Esophagus squamous epithelium (tissue), 5 donors: ENCODE data around the gene MAN2A2. TPM values are rescaled to one million over a fixed set of nuclear protein-coding genes. Genes with fewer than 3 reads are reported as not detected.

ENCODE experiments used
- DNase-seq: peaks from one replicate; lab custom pipeline; 2025; lab: John Stamatoyannopoulos, UW
- H3K27ac ChIP-seq, 4 donors: fragments of 200-600 bp; sonication (generic); one replicate each; pipeline ENCODE4 v1.5.1; 2016 to 2019; ENCODE audit warnings: mild to moderate bottlenecking in 1 of 4
- H3K27me3 ChIP-seq, 4 donors: fragments of 200-600 bp; sonication (generic); 1 replicate in 3 of 4; 2 replicates in 1 of 4; pipeline versions ENCODE4 v1.5.1 to v1.6.0; 2017 to 2021; ENCODE audit warnings: antibody characterized with exemption in 1 of 4
- H3K36me3 ChIP-seq, 3 donors: fragments of 200-600 bp; sonication (generic); one replicate each; pipeline ENCODE4 v1.5.1; 2016 to 2019
- H3K4me1 ChIP-seq, 3 donors: fragments of 200-600 bp; sonication (generic); one replicate each; pipeline ENCODE4 v1.5.1; 2017 to 2019
- H3K4me3 ChIP-seq, 4 donors: fragments of 200-600 bp; sonication (generic); 1 replicate in 3 of 4; 2 replicates in 1 of 4; pipeline ENCODE4 v1.5.1; 2016 to 2019; ENCODE audit warnings: mild to moderate bottlenecking in 2 of 4, moderate library complexity in 1 of 4
- H3K9me3 ChIP-seq, 3 donors: fragments of 200-600 bp; sonication (generic); one replicate each; pipeline ENCODE4 v1.5.1; 2016 to 2019
- POLR2A ChIP-seq, 4 donors: fragments of 450-650 bp; IDR thresholded peaks; one replicate each; pipeline ENCODE4 v1.6.1; 2017; ENCODE audit warnings: antibody characterized with exemption in 4 of 4, mild to moderate bottlenecking in 4 of 4, moderate library complexity in 3 of 4
- WGBS, 2 donors: methylation state at CpG; one replicate each; pipeline ENCODE4 v1.1.5; 2018; 5-methylcytosine and 5-hydroxymethylcytosine counted together
- intact Hi-C: fragments of 100-400 bp; cut with DNase I; formaldehyde crosslinking; loops from one replicate; pipeline ENCODE4 v1.15.0; 2022
- total RNA-seq, 4 donors: library from RNA; depleted of rRNA; stranded (reverse); fragments of >200 nt; gene quantifications; one replicate each; pipeline ENCODE4 v1.1.0, GENCODE V29; 2016
- TF ChIP-seq, protein P1 (sequence below), 6 experiments: fragments of 450-650 bp in 4 of 6; fragments of 200-600 bp in 2 of 6; sonication (generic) in 2 of 6; IDR thresholded peaks; one replicate each; pipeline ENCODE4 v1.5.1; 2016 to 2019; ENCODE audit warnings: antibody characterized with exemption in 6 of 6, mild to moderate bottlenecking in 4 of 6, moderate library complexity in 4 of 6
- donor health status: DM: yes; HTN: yes; CAD: no.

Gene MAN2A2
- total RNA-seq, 4 donors from 2014 or later = 9.9 to 25.2 (median 12.1) TPM

DNA sequence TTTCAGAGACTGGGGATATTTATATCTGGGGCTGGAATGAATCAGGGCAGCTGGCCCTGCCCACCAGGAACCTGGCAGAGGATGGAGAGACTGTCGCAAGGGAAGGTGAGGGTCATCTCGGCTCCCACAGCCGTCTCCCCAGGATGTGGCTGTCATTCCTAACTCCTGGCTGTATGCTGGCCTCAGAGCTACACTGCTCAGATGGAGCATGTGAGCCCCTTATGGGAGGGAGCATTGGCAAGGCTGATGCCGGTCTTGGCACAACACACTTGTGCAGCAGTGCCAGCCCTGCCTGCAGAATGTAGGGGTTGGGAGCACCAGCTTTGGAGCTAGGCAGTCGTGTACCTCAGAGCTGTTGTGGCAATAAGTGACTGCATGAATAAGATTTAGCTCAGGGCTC lies 56.8 kb downstream of the MAN2A2 start:
- no peak for TF ChIP-seq POLR2A (IDR thresholded peaks at IDR 0.05)
- TF ChIP-seq, protein P1, sequence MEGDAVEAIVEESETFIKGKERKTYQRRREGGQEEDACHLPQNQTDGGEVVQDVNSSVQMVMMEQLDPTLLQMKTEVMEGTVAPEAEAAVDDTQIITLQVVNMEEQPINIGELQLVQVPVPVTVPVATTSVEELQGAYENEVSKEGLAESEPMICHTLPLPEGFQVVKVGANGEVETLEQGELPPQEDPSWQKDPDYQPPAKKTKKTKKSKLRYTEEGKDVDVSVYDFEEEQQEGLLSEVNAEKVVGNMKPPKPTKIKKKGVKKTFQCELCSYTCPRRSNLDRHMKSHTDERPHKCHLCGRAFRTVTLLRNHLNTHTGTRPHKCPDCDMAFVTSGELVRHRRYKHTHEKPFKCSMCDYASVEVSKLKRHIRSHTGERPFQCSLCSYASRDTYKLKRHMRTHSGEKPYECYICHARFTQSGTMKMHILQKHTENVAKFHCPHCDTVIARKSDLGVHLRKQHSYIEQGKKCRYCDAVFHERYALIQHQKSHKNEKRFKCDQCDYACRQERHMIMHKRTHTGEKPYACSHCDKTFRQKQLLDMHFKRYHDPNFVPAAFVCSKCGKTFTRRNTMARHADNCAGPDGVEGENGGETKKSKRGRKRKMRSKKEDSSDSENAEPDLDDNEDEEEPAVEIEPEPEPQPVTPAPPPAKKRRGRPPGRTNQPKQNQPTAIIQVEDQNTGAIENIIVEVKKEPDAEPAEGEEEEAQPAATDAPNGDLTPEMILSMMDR (IDR thresholded peaks at IDR 0.05) = no peak
- DNase-seq = no peak
- Histone ChIP-seq H3K9me3 (no peaks in the 10 kb centered on the region), H3K36me3 (peaks cover 0 to 51% (median 3%) of the 10 kb centered on the region in 3 donors), H3K4me3 (no peak overlapping the region), H3K4me1 (peaks cover 19 to 33% (median 22%) of the 10 kb centered on the region in 3 donors), H3K27ac (peak overlapping the region in 3 of 4 donors; percentile 26 to 43 (median 37)), H3K27me3 (no peaks in the 10 kb centered on the region)
- 94% methylated on average over 5 of the region's 5 CpGs; no CpG with 5 or more reads in 1 of the 2 donors for WGBS, 2 donors
- intact Hi-C loops = loop anchor here (10.0 kb wide), 1 partner anchor 65 kb away; the partner anchor contains the start of gene VPS33B

DNA sequence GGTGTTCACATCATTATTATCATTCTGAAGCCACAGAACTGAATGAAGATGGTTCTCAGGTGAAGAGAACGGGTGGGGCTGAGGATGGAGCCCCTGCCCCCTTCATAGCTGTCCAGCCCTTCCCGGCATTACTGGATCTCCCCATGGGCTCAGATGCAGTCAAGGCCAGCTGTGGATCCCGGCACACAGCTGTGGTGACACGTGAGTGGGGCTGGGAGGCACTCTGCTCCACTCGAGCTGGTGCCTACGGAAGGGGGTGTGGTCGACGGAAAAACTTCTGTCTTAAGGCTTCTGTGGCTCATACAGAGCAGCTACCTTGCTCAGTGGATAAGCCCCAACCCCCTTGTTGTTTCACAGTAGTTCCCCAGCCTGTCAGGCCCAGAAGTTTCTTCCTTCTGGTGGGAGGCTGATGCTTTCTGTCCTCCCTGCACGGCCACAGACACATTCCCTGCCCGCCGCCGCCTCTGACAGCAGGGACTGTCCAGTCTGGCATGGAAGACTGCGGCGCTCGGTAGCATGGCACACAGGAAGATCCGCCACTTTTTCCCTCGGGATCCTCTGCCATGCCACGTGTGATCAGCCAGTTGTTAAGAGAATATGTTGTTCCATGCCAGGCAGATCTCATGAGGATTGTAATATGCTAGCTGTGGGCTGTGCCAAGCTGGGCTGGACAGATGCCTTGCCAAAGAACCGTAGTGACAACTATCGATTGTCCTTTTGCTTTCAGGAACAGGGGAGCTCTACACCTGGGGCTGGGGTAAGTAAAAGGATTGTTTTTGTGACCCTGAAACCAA lies 57.4 kb downstream of the MAN2A2 start:
- Histone ChIP-seq H3K9me3 (no peaks in the 10 kb centered on the region), H3K4me3 (no peak overlapping the region), H3K36me3 (peaks cover 0 to 55% (median 3%) of the 10 kb centered on the region in 3 donors), H3K27me3 (no peaks in the 10 kb centered on the region), H3K4me1 (peaks cover 16 to 28% (median 18%) of the 10 kb centered on the region in 3 donors), H3K27ac (peak overlapping the region in 3 of 4 donors; percentile 33 to 55 (median 37))
- intact Hi-C loops = loop anchor here (10.0 kb wide), 1 partner anchor 64 kb away; the partner anchor contains the start of gene VPS33B
- WGBS, 2 donors = 77 to 95% methylated on average over 4 of the region's 20 CpGs
- TF ChIP-seq POLR2A (IDR thresholded peaks at IDR 0.05) = no peak
- TF ChIP-seq, protein P1 (IDR thresholded peaks at IDR 0.05) = no peak
- no peak for DNase-seq

DNA sequence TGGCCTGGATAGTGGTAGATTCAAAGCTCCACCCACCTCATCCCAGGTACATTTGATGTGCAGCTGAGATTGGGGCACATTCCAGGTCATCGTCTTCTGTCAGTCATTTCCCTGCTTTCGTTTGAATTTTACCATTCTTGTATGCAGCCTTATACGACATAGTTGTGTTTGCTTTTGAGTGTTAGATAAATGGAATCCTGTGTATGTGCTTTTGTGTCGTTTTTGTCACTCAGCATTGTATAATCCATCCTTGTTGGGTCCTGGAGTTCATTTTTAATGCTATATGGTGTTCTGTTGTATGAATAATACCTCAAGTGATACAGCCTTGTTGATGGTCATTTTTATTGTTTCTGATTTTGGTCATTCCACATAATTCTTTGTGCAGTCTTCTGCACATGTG lies 58.9 kb downstream of the MAN2A2 start:
- Histone ChIP-seq H3K4me3 (no peak overlapping the region), H3K27me3 (no peaks in the 10 kb centered on the region), H3K27ac (no peak overlapping the region), H3K4me1 (peaks cover 5 to 13% (median 8%) of the 10 kb centered on the region in 3 donors), H3K36me3 (peaks cover 0 to 71% (median 3%) of the 10 kb centered on the region in 3 donors), H3K9me3 (no peaks in the 10 kb centered on the region)
- intact Hi-C loops = loop anchor here (10.0 kb wide), 1 partner anchor 63 kb away; the partner anchor contains the start of gene VPS33B
- no peak for TF ChIP-seq POLR2A (IDR thresholded peaks at IDR 0.05)
- TF ChIP-seq, protein P1 (IDR thresholded peaks at IDR 0.05) = no peak
- no peak for DNase-seq
- WGBS, 2 donors = 69 to 83% methylated on average over 4 of the region's 4 CpGs

DNA sequence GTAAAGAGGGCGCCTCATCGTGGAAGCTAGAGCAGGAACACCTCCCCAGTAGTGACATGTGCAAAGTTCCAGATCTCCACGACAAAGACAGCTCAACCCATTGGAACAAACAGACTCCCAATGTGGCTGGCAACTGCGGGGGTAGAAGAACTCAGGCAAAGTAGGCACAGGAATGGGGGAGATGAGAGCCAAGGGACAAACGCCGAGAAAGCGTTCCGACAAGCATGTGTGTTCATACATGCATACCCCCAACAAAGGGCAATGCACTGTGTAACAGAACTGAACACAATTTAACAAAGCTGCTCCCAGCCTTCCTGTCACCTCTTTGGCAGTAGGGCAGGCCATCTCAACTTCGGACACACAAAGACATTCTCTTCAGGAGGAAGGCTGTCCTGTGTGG lies 63.2 kb downstream of the MAN2A2 start:
- Histone ChIP-seq H3K27ac (no peak overlapping the region), H3K4me3 (no peak overlapping the region), H3K4me1 (peaks cover 0 to 10% (median 0%) of the 10 kb centered on the region in 3 donors), H3K27me3 (no peaks in the 10 kb centered on the region), H3K36me3 (peaks cover 0 to 90% (median 6%) of the 10 kb centered on the region in 3 donors), H3K9me3 (no peaks in the 10 kb centered on the region)
- TF ChIP-seq, protein P1 (IDR thresholded peaks at IDR 0.05) = no peak
- no peak for TF ChIP-seq POLR2A (IDR thresholded peaks at IDR 0.05)
- intact Hi-C loops = loop anchor here (10.0 kb wide), 1 partner anchor 59 kb away; the partner anchor contains the start of gene VPS33B
- 83 to 87% methylated on average over 9 of the region's 9 CpGs for WGBS, 2 donors
- no peak for DNase-seq

DNA sequence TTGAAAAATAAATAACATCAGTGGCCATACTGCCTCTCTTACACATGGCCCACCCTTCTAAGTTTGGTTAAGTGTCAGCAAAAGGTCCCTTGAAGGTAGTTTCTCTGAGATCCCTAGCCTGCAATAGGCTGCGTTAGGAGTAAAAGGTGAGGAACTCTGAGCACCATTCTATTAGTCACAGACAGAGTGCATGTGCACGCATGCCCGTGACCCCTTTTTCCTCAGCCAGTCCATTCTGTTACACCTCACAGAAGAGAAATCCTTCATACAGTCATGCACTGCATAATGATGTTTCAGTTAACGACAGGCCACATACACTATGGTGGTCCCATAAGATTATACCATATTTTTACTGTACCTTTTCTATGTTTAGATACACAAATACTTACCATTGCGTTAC lies 64.1 kb downstream of the MAN2A2 start:
- no peak for DNase-seq
- Histone ChIP-seq H3K4me3 (no peak overlapping the region), H3K36me3 (peaks cover 0 to 82% (median 6%) of the 10 kb centered on the region in 3 donors), H3K27me3 (no peaks in the 10 kb centered on the region), H3K9me3 (no peaks in the 10 kb centered on the region), H3K4me1 (peaks cover 0 to 10% (median 0%) of the 10 kb centered on the region in 3 donors), H3K27ac (no peak overlapping the region)
- intact Hi-C loops = loop anchor here (10.0 kb wide), 1 partner anchor 58 kb away; the partner anchor contains the start of gene VPS33B
- 70 to 73% methylated on average over 5 of the region's 5 CpGs for WGBS, 2 donors
- no peak for TF ChIP-seq POLR2A (IDR thresholded peaks at IDR 0.05)
- TF ChIP-seq, protein P1 (IDR thresholded peaks at IDR 0.05) = no peak
